WTC11 (cell line): ENCODE data around the gene GABRR2.

Source experiments
- NFYB ChIP-seq: sonication (generic); formaldehyde crosslinking; conservative IDR thresholded peaks from 2 replicates; pipeline ENCODE4 v1.8.0; 2022; ENCODE audit warnings: low read depth, missing genetic modification reagents
- TEAD1 ChIP-seq: sonication (generic); formaldehyde crosslinking; IDR thresholded peaks from 2 replicates; pipeline ENCODE4 v1.8.0; 2022; ENCODE audit warnings: mild to moderate bottlenecking, missing genetic modification reagents

DNA sequence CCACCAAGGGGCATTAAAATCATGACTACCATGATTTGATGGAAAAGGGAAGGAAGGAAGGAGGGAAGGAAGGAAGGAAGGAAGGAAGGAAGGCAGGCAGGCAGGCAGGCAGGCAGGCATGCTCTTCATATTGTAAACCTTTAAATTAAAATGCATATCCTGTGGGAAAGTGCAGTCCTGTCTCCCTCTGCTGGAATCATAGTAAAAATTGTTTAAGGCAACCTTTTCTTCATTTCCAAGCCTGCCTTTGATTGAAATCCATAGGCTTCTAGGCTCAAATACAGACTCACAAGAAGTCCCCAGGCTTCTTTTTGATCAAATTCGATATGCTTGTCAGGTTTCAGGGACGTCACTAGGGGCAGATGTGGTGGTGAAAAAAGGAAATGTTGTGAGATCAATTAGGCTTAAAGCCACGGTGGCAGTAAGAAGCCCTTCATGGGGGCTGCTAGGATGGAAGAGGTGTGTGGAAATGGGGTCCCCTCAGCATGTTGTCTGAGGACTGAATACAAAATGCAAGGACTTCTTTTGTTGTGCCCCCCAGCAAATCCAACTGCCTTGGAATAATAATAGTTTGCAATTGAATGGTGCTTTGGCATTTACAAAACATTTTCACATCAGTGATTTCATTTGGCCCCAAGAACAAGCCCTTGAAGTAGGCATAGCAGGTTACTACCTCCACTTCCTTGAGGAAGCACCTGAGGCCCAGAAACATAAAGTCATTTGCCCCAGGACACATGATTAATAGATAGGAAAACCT lies 72.3 kb downstream of the GABRR2 start:
- TF ChIP-seq NFYB (CRISPR knock-in tag) = no peak
- no peak for TF ChIP-seq TEAD1
